ENCODE results near the gene VPS35L. TPM values are rescaled to one million over a fixed set of nuclear protein-coding genes. Genes with fewer than 3 reads are reported as not detected.
"Not testable (repeated sequence)": the region's sequence is repeated elsewhere in the genome, so short reads cannot be mapped to it uniquely, and the experiment has no call there.

The VPS35L gene
- total RNA-seq, 1 donor from 2014 or later: 51.9 TPM

DNA sequence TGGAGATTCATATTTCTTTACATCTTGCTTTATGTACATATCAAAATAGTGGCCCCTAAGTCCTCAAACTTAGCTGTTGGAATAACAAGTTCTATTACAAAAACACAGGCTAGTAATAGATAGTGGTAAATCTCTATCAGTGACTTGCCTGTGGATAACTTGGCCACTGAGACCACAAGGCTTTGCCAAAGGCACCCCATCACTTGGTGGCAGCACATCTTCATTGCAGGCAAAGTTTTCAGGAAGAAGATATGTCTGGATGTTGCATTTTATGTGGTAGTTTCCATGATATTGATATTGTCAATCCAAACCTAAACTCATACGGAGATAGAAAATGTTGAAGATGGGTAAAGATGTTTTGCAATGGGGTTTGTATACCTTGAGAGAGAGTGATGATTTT is 104.1 kb downstream of the VPS35L start:
- Histone ChIP-seq H3K4me1 (no peaks in the 10 kb centered on the region), H3K27me3 (no peaks in the 10 kb centered on the region), H3K36me3 (peaks cover 27% of the 10 kb centered on the region), H3K27ac (no peak overlapping the region), H3K4me3 (no peak overlapping the region), H3K9me3 (no peaks in the 10 kb centered on the region)
- DNase-seq: no peak
- no peak for ATAC-seq
- TF ChIP-seq, protein P1, sequence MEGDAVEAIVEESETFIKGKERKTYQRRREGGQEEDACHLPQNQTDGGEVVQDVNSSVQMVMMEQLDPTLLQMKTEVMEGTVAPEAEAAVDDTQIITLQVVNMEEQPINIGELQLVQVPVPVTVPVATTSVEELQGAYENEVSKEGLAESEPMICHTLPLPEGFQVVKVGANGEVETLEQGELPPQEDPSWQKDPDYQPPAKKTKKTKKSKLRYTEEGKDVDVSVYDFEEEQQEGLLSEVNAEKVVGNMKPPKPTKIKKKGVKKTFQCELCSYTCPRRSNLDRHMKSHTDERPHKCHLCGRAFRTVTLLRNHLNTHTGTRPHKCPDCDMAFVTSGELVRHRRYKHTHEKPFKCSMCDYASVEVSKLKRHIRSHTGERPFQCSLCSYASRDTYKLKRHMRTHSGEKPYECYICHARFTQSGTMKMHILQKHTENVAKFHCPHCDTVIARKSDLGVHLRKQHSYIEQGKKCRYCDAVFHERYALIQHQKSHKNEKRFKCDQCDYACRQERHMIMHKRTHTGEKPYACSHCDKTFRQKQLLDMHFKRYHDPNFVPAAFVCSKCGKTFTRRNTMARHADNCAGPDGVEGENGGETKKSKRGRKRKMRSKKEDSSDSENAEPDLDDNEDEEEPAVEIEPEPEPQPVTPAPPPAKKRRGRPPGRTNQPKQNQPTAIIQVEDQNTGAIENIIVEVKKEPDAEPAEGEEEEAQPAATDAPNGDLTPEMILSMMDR (IDR thresholded peaks at IDR 0.05): peak; percentile 11
- intact Hi-C loops (cut with DNase I): no loop called here

DNA sequence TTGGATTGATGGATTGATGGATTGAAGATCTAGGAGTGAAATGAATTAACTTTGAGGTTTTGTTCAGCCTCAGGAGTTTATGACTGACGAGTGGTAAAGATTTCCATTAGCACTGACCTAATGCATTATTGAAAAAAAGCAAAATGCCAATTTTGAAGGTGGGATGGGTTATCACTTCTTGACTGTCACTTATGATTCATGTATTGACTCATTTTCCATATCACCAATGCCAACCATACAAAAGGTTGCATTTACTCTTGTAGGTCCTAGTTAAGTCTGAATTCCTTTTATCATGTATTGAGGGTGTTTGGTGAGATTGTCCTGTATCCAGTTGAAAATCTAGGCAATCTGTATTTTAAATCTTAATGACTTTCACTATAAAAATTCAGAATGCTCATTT is 104.9 kb downstream of the VPS35L start:
- Histone ChIP-seq H3K27me3 (no peaks in the 10 kb centered on the region), H3K9me3 (no peaks in the 10 kb centered on the region), H3K4me1 (no peaks in the 10 kb centered on the region), H3K36me3 (peaks cover 19% of the 10 kb centered on the region), H3K27ac (no peak overlapping the region), H3K4me3 (no peak overlapping the region)
- ATAC-seq (no peak), DNase-seq (no peak)
- intact Hi-C loops (cut with DNase I): no loop called here
- TF ChIP-seq, protein P1 (IDR thresholded peaks at IDR 0.05): no peak

DNA sequence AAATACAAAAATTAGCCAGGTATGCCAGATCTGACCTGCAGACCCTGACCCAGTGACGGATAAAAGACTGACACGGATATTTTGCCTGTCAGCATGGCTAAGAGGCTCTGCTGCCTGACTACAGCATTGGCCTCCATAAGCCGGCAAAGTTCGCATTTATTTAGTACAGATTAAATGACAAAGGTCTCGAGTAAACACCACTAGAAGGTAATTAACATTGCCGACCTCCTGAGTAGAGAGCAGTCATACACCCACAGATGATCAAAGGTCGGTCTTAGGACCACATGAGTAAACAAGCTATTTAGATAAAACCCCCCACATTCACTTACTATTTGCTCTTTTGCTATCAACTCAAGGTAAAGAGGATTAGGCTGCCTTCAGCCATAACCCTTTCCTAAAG is 106.8 kb downstream of the VPS35L start:
- no peak overlapping the region for H3K4me3 ChIP-seq
- no peaks in the 10 kb centered on the region for H3K9me3 ChIP-seq
- no peak overlapping the region for H3K27ac ChIP-seq
- TF ChIP-seq, protein P1 (IDR thresholded peaks at IDR 0.05): no peak
- no peak for ATAC-seq
- DNase-seq: no peak
- no peaks in the 10 kb centered on the region for H3K4me1 ChIP-seq
- intact Hi-C loops (cut with DNase I): no loop called here
- H3K36me3 ChIP-seq: peaks cover 19% of the 10 kb centered on the region
- H3K27me3 ChIP-seq: no peaks in the 10 kb centered on the region

DNA sequence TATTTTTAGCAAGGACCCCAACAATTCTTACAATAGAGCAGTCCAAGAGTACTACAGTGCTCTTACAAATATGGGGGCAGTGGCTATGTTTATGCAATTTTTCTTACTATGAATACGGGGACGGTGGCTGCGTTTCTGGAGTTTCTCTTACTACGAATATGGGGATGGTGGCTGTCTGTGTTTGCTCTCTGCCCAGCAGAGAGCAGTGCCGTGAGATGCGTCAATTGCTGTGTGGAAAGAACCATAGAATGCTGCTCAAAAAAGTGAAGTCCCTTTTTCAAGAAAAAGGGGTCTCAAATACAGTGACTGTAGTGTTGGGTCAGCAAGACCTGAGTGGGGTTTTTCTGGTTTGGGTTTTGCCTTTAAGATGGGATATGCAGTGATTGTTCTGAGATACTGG is 108.7 kb downstream of the VPS35L start:
- Histone ChIP-seq H3K27me3 (no peaks in the 10 kb centered on the region), H3K27ac (no peak overlapping the region), H3K4me3 (no peak overlapping the region), H3K4me1 (no peaks in the 10 kb centered on the region), H3K9me3 (no peaks in the 10 kb centered on the region), H3K36me3 (peaks cover 20% of the 10 kb centered on the region)
- no peak for DNase-seq
- intact Hi-C loops (cut with DNase I): no loop called here
- ATAC-seq: no peak
- TF ChIP-seq, protein P1 (IDR thresholded peaks at IDR 0.05): no peak

DNA sequence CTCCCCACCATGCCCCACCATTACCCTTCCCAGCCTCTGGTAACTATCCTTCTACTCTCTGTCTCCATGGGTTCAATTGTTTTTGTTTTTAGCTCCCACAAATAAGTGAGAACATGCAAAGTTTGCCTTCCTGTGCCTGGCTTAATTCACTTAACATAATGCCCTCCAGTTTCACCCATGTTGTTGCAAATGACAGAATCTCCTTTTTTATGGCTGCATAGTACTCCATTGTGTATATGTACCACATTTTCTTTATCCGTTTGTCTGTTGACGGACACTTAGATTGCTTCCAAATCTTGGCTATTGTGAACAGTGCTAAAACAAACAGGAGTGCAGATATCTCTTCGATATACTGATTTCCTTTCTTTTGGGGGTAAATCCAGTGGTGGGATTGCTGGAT is 109.8 kb downstream of the VPS35L start:
- H3K27ac ChIP-seq; H3K4me1 ChIP-seq; DNase-seq; H3K27me3 ChIP-seq; H3K9me3 ChIP-seq; H3K4me3 ChIP-seq; intact Hi-C loops (cut with DNase I); ATAC-seq: not testable (repeated sequence)
- H3K36me3 ChIP-seq: peaks cover 27% of the 10 kb centered on the region

DNA sequence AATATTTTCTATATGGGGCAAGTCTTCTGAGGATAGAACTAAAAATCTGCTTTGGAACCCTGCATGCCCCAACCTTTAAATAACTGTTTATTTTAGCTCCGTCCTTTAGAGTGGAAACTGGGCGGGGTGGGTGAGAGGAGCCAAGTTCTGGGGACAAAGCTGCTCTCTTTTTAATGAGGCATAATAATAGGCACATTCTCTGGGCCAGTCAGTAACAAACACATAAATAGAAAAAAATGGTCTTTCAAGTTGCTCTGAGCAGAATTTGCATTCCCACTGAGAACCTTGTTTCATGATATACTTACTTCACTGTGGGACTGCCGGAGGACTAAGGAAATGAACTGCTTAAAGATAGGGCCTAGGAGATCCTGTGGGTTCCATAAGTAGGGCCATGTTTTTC is 111.0 kb downstream of the VPS35L start:
- peaks cover 30% of the 10 kb centered on the region for H3K36me3 ChIP-seq
- no peaks in the 10 kb centered on the region for H3K9me3 ChIP-seq
- H3K4me1 ChIP-seq: no peaks in the 10 kb centered on the region
- H3K27me3 ChIP-seq: no peaks in the 10 kb centered on the region
- TF ChIP-seq, protein P1 (IDR thresholded peaks at IDR 0.05): no peak
- no peak overlapping the region for H3K27ac ChIP-seq
- no peak for ATAC-seq
- DNase-seq: no peak
- no peak overlapping the region for H3K4me3 ChIP-seq
- intact Hi-C loops (cut with DNase I): no loop called here

Data from upper lobe of right lung (tissue), 1 donor.